SU-DHL-6 (cell line): Measurements from ENCODE around the gene CERK.

Experiments used
- H2AFZ ChIP-seq: fragments of 200-600 bp; sonication (generic); 2 replicates; pipeline ENCODE4 v1.6.1; 2014; ENCODE audit warnings: low read depth, mild to moderate bottlenecking, moderate library complexity, mixed read lengths, antibody characterized with exemption, low read length; ENCODE audit not compliant: severe bottlenecking
- H3F3A ChIP-seq: fragments of 200-600 bp; shearing (Covaris generic); 2 replicates; pipeline ENCODE4 v1.6.0; 2016; ENCODE audit warnings: antibody characterized with exemption, mild to moderate bottlenecking; ENCODE audit not compliant: insufficient read depth
- H3K27ac ChIP-seq: fragments of 200-600 bp; sonication (generic); 2 replicates; pipeline ENCODE4 v1.5.1; 2016; ENCODE audit warnings: low read depth, mild to moderate bottlenecking, low read length, moderate library complexity, mixed read lengths
- H3K27me3 ChIP-seq: fragments of 200-600 bp; sonication (generic), shearing (Covaris generic); 2 replicates; pipeline ENCODE4 v1.6.0; 2014; ENCODE audit warnings: mild to moderate bottlenecking, low read length
- H3K36me3 ChIP-seq: fragments of 200-600 bp; sonication (generic); 2 replicates; pipeline ENCODE4 v1.6.1; 2014; ENCODE audit warnings: mild to moderate bottlenecking, low read length, mixed read lengths
- H3K4me2 ChIP-seq: fragments of 300-600, 200-600 bp; shearing (Covaris generic), sonication (generic); 2 replicates; pipeline ENCODE4 v1.6.0; 2014; ENCODE audit warnings: low read length, low read depth, mild to moderate bottlenecking; ENCODE audit not compliant: poor library complexity, severe bottlenecking
- H3K4me3 ChIP-seq: fragments of 200-600 bp; sonication (generic); 2 replicates; pipeline ENCODE4 v1.5.1; 2014; ENCODE audit warnings: antibody characterized with exemption, low read length, mild to moderate bottlenecking, mixed read lengths; ENCODE audit not compliant: insufficient read depth, poor library complexity, severe bottlenecking
- H3K79me2 ChIP-seq: fragments of 200-600 bp; sonication (generic); 2 replicates; pipeline ENCODE4 v1.6.1; 2014; ENCODE audit warnings: mild to moderate bottlenecking, low read length, moderate library complexity; ENCODE audit not compliant: insufficient read depth
- H3K9ac ChIP-seq: fragments of 200-600 bp; sonication (generic); 2 replicates; pipeline ENCODE4 v1.7.0; 2014; ENCODE audit warnings: mild to moderate bottlenecking, low read length
- H3K9me2 ChIP-seq: fragments of 200-600 bp; sonication (generic); replicated peaks from 2 replicates; pipeline ENCODE4 v1.6.1; 2014; ENCODE audit warnings: low read length; ENCODE audit not compliant: insufficient read depth
- H3K9me3 ChIP-seq: fragments of 200-600 bp; sonication (generic); 2 replicates; pipeline ENCODE4 v1.6.1; 2014; ENCODE audit warnings: low read length, mixed read lengths; ENCODE audit not compliant: insufficient read depth
- H4K20me1 ChIP-seq: fragments of 200-600 bp; sonication (generic); 2 replicates; pipeline ENCODE4 v1.6.1; 2014; ENCODE audit warnings: low read depth, mild to moderate bottlenecking, antibody characterized with exemption, low read length, moderate library complexity, mixed read lengths
- EZH2phosphoT487 ChIP-seq: fragments of 200-600 bp; sonication (generic), shearing (Covaris generic); conservative IDR thresholded peaks from 2 replicates; pipeline ENCODE4 v1.6.1; 2018; ENCODE audit warnings: mild to moderate bottlenecking, antibody characterized with exemption, low read length, moderate library complexity, mixed read lengths
- TF ChIP-seq, protein P1 (sequence below): fragments of 200-600 bp; sonication (generic); IDR thresholded peaks from one replicate; pipeline ENCODE4 v1.5.1; 2017; ENCODE audit warnings: antibody characterized with exemption, mild to moderate bottlenecking, low read length, moderate library complexity; ENCODE audit not compliant: insufficient read depth, poor library complexity, severe bottlenecking

Gene CERK

DNA sequence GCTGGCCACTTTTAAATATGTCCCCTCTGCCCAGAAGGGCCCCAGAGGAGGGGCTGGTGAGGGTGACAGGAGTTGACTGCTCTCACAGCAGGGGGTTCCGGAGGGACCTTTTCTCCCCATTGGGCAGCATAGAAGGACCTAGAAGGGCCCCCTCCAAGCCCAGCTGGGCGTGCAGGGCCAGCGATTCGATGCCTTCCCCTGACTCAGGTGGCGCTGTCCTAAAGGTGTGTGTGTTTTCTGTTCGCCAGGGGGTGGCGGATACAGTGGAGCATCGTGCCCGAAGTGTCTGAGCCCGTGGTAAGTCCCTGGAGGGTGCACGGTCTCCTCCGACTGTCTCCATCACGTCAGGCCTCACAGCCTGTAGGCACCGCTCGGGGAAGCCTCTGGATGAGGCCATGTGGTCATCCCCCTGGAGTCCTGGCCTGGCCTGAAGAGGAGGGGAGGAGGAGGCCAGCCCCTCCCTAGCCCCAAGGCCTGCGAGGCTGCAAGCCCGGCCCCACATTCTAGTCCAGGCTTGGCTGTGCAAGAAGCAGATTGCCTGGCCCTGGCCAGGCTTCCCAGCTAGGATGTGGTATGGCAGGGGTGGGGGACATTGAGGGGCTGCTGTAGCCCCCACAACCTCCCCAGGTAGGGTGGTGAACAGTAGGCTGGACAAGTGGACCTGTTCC is 71.3 kb downstream of the CERK start:
- no peak overlapping the region for H3K4me3 ChIP-seq
- H3K9me3 ChIP-seq, result no peaks in the 10 kb centered on the region
- H3K4me2 ChIP-seq, result no peak overlapping the region
- no peak overlapping the region for H3K27ac ChIP-seq
- no peaks in the 10 kb centered on the region for H3F3A ChIP-seq
- no peak overlapping the region for H2AFZ ChIP-seq
- no peak overlapping the region for H3K9ac ChIP-seq
- no peaks in the 10 kb centered on the region for H3K36me3 ChIP-seq
- H3K79me2 ChIP-seq, result no peaks in the 10 kb centered on the region
- no peaks in the 10 kb centered on the region for H4K20me1 ChIP-seq
- H3K9me2 ChIP-seq, result no peaks in the 10 kb centered on the region
- no peaks in the 10 kb centered on the region for H3K27me3 ChIP-seq
- TF ChIP-seq EZH2phosphoT487, result no peak
- TF ChIP-seq, protein P1, sequence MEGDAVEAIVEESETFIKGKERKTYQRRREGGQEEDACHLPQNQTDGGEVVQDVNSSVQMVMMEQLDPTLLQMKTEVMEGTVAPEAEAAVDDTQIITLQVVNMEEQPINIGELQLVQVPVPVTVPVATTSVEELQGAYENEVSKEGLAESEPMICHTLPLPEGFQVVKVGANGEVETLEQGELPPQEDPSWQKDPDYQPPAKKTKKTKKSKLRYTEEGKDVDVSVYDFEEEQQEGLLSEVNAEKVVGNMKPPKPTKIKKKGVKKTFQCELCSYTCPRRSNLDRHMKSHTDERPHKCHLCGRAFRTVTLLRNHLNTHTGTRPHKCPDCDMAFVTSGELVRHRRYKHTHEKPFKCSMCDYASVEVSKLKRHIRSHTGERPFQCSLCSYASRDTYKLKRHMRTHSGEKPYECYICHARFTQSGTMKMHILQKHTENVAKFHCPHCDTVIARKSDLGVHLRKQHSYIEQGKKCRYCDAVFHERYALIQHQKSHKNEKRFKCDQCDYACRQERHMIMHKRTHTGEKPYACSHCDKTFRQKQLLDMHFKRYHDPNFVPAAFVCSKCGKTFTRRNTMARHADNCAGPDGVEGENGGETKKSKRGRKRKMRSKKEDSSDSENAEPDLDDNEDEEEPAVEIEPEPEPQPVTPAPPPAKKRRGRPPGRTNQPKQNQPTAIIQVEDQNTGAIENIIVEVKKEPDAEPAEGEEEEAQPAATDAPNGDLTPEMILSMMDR, result no peak

DNA sequence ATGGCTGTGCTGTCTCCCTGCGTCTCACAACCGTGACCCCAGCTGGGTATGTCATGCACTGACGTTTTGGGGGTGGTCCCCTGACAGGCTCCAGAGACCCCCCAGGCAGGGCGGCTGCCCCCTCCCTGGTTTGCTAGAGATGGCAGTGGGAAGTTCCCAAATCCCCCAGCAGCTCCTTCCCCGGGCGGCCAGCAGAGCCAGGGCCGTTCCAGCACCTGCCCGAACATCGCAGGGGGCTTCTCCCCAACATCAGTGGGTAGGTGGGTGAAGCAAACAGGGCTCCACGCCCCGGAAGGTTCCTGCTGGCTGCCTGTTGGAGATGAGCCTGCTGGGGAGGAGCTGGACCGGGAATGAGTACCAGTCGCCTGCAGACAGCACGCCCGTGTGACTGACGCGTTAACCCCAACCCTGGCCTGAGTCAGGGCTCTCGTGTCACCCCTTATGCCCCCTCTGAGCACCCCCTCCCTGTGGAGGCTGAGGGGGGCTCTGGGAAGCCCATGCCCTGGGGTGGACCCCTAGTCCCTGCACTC is 72.2 kb downstream of the CERK start:
- H3K4me2 ChIP-seq, result no peak overlapping the region
- H3K9me3 ChIP-seq, result no peaks in the 10 kb centered on the region
- no peak overlapping the region for H3K9ac ChIP-seq
- no peaks in the 10 kb centered on the region for H4K20me1 ChIP-seq
- H2AFZ ChIP-seq, result no peak overlapping the region
- no peak for TF ChIP-seq EZH2phosphoT487
- TF ChIP-seq, protein P1, result no peak
- no peaks in the 10 kb centered on the region for H3F3A ChIP-seq
- H3K79me2 ChIP-seq, result no peaks in the 10 kb centered on the region
- H3K9me2 ChIP-seq, result no peaks in the 10 kb centered on the region
- H3K36me3 ChIP-seq, result no peaks in the 10 kb centered on the region
- H3K27ac ChIP-seq, result no peak overlapping the region
- no peak overlapping the region for H3K4me3 ChIP-seq
- H3K27me3 ChIP-seq, result no peaks in the 10 kb centered on the region

DNA sequence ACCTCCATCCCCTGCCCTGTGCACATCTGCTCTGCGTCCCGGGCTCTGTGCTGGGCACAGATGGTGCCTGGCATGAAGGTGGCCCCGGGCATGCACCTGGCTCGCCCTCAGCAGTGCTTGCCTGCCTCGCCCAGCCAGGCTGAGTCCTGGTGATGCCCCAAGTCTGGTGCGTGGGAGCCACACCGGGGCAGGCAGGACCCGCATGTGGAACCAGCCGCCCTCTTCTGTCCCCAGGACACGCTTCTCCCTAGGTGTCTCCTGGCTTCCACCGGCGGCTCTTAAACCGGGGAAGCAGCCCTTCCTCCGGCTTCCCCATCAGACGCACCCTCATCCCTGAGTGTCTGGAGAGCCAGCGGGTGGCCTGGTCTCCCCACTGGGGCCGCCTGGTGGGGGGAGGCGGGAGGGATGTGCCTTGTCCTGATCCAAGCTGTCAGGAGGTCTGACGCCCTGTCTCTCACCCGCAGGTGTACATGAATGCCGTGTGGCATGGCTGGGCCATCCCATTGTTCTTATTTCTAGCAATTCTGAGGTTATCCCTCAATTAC is 72.8 kb downstream of the CERK start:
- Histone ChIP-seq H3K9ac (no peak overlapping the region), H3K9me2 (no peaks in the 10 kb centered on the region), H3K27me3 (no peaks in the 10 kb centered on the region), H3K79me2 (no peaks in the 10 kb centered on the region), H3K36me3 (no peaks in the 10 kb centered on the region), H3K4me2 (no peak overlapping the region), H3K27ac (no peak overlapping the region), H3F3A (no peaks in the 10 kb centered on the region), H3K4me3 (no peak overlapping the region), H2AFZ (no peak overlapping the region), H3K9me3 (no peaks in the 10 kb centered on the region), H4K20me1 (no peaks in the 10 kb centered on the region)
- TF ChIP-seq, protein P1, result no peak
- TF ChIP-seq EZH2phosphoT487, result no peak
